Liver (tissue), 9 donors: Measurements from ENCODE around the gene ZNF331. TPM values are rescaled to one million over a fixed set of nuclear protein-coding genes. Genes with fewer than 3 reads are reported as not detected.

ENCODE experiments used
- DNase-seq: peaks from one replicate; pipeline ENCODE4 v3.0.0-alpha.2; 2017; ENCODE audit warnings: low spot score
- H3K27ac ChIP-seq, 2 donors: one replicate each; pipeline ENCODE4 v1.7.0; 2013; ENCODE audit warnings: inconsistent platforms in 2 of 2, low read length in 2 of 2, control low read depth in 1 of 2, low read depth in 1 of 2, mild to moderate bottlenecking in 1 of 2
- H3K27me3 ChIP-seq, 4 donors: one replicate each; pipeline versions ENCODE4 v1.6.1 to v1.7.0; 2013; ENCODE audit warnings: low read length in 3 of 4, inconsistent platforms in 1 of 4, mild to moderate bottlenecking in 1 of 4, moderate library complexity in 1 of 4; ENCODE audit not compliant: control insufficient read depth in 4 of 4, insufficient read depth in 4 of 4
- H3K36me3 ChIP-seq, 4 donors: one replicate each; pipeline versions ENCODE4 v1.6.1 to v1.7.0; 2013; ENCODE audit warnings: low read length in 3 of 4, mild to moderate bottlenecking in 3 of 4, low read depth in 1 of 4, moderate library complexity in 1 of 4; ENCODE audit not compliant: control insufficient read depth in 4 of 4, insufficient read depth in 3 of 4
- H3K4me1 ChIP-seq, 4 donors: one replicate each; pipeline versions ENCODE4 v1.6.1 to v1.7.0; 2013; ENCODE audit warnings: low read length in 3 of 4, mild to moderate bottlenecking in 3 of 4, moderate library complexity in 1 of 4; ENCODE audit not compliant: control insufficient read depth in 4 of 4, insufficient read depth in 4 of 4
- H3K4me3 ChIP-seq, 3 donors: one replicate each; pipeline versions ENCODE4 v1.6.1 to v1.7.0; 2013; ENCODE audit warnings: low read length in 3 of 3, control low read depth in 1 of 3, low read depth in 1 of 3, mild to moderate bottlenecking in 1 of 3
- H3K9ac ChIP-seq, 2 donors: one replicate each; pipeline ENCODE4 v1.7.0; 2013; ENCODE audit warnings: low read length in 2 of 2, mild to moderate bottlenecking in 2 of 2, moderate library complexity in 2 of 2, control low read depth in 1 of 2, low read depth in 1 of 2
- H3K9me3 ChIP-seq, 4 donors: one replicate each; pipeline versions ENCODE4 v1.6.1 to v1.7.0; 2013; ENCODE audit warnings: low read length in 3 of 4; ENCODE audit not compliant: control insufficient read depth in 4 of 4
- EGR1 ChIP-seq, 2 donors: IDR thresholded peaks; 2 replicates each; pipeline ENCODE4 v1.6.1; 2016 to 2018; ENCODE audit warnings: antibody characterized with exemption in 2 of 2, low read depth in 2 of 2
- FOXA1 ChIP-seq: IDR thresholded peaks from 2 replicates; pipeline ENCODE4 v1.6.1; 2016; ENCODE audit warnings: antibody characterized with exemption
- FOXA2 ChIP-seq: IDR thresholded peaks from 2 replicates; pipeline ENCODE4 v1.6.1; 2016; ENCODE audit warnings: antibody characterized with exemption
- JUND ChIP-seq, 2 donors: IDR thresholded peaks; 2 replicates each; pipeline ENCODE4 v1.6.1; 2016; ENCODE audit warnings: antibody characterized with exemption in 2 of 2
- RXRA ChIP-seq, 2 donors: IDR thresholded peaks; 2 replicates each; pipeline ENCODE4 v1.6.1; 2017 to 2018; ENCODE audit warnings: antibody characterized with exemption in 2 of 2, mild to moderate bottlenecking in 1 of 2
- SP1 ChIP-seq: IDR thresholded peaks from 2 replicates; pipeline ENCODE4 v1.6.1; 2018; ENCODE audit warnings: antibody characterized with exemption, mild to moderate bottlenecking
- TAF1 ChIP-seq: conservative IDR thresholded peaks from 2 replicates; pipeline ENCODE4 v1.6.1; 2016; ENCODE audit warnings: antibody characterized with exemption, mild to moderate bottlenecking
- YY1 ChIP-seq: IDR thresholded peaks from 2 replicates; pipeline ENCODE4 v1.6.1; 2016; ENCODE audit warnings: antibody characterized with exemption, mild to moderate bottlenecking
- WGBS: extraction: QIAGEN DNeasy Blood & Tissue Kit; methylation state at CpG from one replicate; pipeline ENCODE4 v1.1.7; 2013; 5-methylcytosine and 5-hydroxymethylcytosine counted together
- polyA plus RNA-seq, 2 donors: library from polyadenylated mRNA; stranded (reverse) in 1 of 2; unstranded in 1 of 2; fragments of 200-250 nt in 1 of 2; fragments of >200 nt in 1 of 2; fragmentation: Nextera tagmentation in 1 of 2; extraction: Ambion mirVana in 1 of 2; gene quantifications; one replicate each; pipeline versions ENCODE4 v1.2.1 to v1.2.3, GENCODE V29; 2013 to 2015
- total RNA-seq, 2 donors: library from RNA; depleted of rRNA; stranded (reverse); fragments of >200 nt; gene quantifications; one replicate each; pipeline ENCODE4 v1.2.3, GENCODE V29; 2014
- TF ChIP-seq, protein P1 (sequence below): IDR thresholded peaks from 2 replicates; pipeline ENCODE4 v1.6.1; 2016; ENCODE audit warnings: antibody characterized with exemption, mild to moderate bottlenecking
- TF ChIP-seq, protein P2 (sequence below): IDR thresholded peaks from 2 replicates; pipeline ENCODE4 v1.6.1; 2016; ENCODE audit warnings: antibody characterized with exemption
- donor health status: healthy.
- donor health status: healthy.
- donor health status: healthy.
- donor health status: healthy.
- donor health status: healthy.

Gene ZNF331
- total and polyA plus RNA-seq, 4 donors: 2.8 to 9.7 (median 5.7) TPM

DNA sequence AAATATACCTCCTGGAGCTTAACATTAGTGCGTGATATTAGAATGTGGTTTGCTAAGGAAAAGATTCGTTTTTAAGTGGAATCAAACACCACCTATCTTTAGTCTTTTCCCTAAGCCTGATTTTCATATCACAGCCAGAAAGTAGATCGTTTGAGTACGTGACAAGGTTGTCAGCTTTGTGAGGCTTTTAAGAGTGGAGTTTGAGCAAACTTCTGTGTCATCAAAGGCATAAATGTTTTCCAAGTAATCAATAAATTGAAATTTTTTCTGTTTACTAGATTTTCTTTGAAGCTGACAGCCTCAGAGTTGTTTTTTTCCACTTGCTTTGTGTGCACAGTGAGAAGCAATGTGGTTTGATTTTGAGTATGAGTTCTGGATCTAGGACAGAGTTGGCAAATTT is 6.5 kb upstream of the ZNF331 start:
- Histone ChIP-seq H3K4me3 (no peak overlapping the region), H3K9ac (no peak overlapping the region), H3K9me3 (peaks cover 2 to 8% (median 3%) of the 10 kb centered on the region in 4 donors), H3K4me1 (no peaks in the 10 kb centered on the region), H3K27me3 (no peaks in the 10 kb centered on the region), H3K27ac (no peak overlapping the region), H3K36me3 (no peaks in the 10 kb centered on the region)
- TF ChIP-seq EGR1 (IDR thresholded peaks at IDR 0.05; ENCODE audit: low read depth in 2 of 2) (no peak), FOXA2 (no peak), RXRA (IDR thresholded peaks at IDR 0.05) (no peak), TAF1 (no peak)
- 53% methylated on average over 4 of the region's 4 CpGs for WGBS
- DNase-seq: no peak

DNA sequence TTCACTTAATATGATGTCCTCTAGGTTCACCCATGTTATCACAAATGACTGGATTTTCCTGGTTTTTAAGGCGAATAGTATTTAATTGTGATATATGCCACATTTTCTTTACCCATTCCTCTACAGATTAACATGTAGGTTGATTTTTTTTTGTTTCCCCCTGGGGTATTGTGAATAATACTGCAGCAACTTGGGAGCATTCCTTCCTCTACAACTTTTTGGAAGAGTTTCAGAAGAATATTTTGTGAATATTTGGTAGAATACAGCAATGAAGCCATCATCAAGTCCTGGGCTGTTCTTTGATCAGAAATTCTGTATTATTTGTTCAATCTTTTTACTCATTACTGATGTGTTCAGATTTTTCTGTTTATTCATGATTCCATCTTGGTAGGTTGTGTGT is 5.6 kb upstream of the ZNF331 start:
- no peak overlapping the region for H3K4me3 ChIP-seq
- H3K9ac ChIP-seq: no peak overlapping the region
- no peak for DNase-seq
- H3K4me1 ChIP-seq: no peaks in the 10 kb centered on the region
- peaks cover 2 to 6% (median 3%) of the 10 kb centered on the region in 4 donors for H3K9me3 ChIP-seq
- H3K27ac ChIP-seq: no peak overlapping the region
- no peaks in the 10 kb centered on the region for H3K27me3 ChIP-seq
- H3K36me3 ChIP-seq: no peaks in the 10 kb centered on the region
- WGBS: 92% methylated on average over 1 of the region's 1 CpG
- TF ChIP-seq, protein P1, sequence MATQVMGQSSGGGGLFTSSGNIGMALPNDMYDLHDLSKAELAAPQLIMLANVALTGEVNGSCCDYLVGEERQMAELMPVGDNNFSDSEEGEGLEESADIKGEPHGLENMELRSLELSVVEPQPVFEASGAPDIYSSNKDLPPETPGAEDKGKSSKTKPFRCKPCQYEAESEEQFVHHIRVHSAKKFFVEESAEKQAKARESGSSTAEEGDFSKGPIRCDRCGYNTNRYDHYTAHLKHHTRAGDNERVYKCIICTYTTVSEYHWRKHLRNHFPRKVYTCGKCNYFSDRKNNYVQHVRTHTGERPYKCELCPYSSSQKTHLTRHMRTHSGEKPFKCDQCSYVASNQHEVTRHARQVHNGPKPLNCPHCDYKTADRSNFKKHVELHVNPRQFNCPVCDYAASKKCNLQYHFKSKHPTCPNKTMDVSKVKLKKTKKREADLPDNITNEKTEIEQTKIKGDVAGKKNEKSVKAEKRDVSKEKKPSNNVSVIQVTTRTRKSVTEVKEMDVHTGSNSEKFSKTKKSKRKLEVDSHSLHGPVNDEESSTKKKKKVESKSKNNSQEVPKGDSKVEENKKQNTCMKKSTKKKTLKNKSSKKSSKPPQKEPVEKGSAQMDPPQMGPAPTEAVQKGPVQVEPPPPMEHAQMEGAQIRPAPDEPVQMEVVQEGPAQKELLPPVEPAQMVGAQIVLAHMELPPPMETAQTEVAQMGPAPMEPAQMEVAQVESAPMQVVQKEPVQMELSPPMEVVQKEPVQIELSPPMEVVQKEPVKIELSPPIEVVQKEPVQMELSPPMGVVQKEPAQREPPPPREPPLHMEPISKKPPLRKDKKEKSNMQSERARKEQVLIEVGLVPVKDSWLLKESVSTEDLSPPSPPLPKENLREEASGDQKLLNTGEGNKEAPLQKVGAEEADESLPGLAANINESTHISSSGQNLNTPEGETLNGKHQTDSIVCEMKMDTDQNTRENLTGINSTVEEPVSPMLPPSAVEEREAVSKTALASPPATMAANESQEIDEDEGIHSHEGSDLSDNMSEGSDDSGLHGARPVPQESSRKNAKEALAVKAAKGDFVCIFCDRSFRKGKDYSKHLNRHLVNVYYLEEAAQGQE: no peak
- TF ChIP-seq FOXA1 (no peak), RXRA (IDR thresholded peaks at IDR 0.05) (no peak)

DNA sequence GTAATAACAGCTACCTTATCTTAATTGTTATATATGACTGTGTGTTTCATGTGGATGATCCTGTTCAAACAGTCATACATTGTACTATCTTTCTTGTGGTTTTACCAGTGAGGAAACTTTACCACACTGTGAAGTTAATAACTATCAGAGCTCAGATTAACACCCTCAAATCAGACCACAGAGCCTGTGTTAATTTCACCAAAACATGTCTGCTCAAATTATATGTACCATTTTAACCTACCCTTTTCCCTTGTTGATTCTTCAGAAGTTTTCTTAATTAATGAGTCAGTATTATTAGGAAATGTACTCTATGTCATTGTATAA is 1.8 kb upstream of the ZNF331 start:
- TF ChIP-seq YY1: no peak
- no peak for TF ChIP-seq SP1
- no peak for TF ChIP-seq TAF1
- TF ChIP-seq RXRA (IDR thresholded peaks at IDR 0.05): no peak
- no peak for TF ChIP-seq JUND (IDR thresholded peaks at IDR 0.05)
- TF ChIP-seq, protein P1: no peak
- no peak for TF ChIP-seq FOXA2
- no peak for TF ChIP-seq FOXA1
- TF ChIP-seq, protein P2, sequence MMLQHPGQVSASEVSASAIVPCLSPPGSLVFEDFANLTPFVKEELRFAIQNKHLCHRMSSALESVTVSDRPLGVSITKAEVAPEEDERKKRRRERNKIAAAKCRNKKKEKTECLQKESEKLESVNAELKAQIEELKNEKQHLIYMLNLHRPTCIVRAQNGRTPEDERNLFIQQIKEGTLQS: no peak
- no peak for DNase-seq
- Histone ChIP-seq H3K9ac (no peak overlapping the region), H3K36me3 (no peaks in the 10 kb centered on the region), H3K9me3 (peaks cover 0 to 3% (median 2%) of the 10 kb centered on the region in 4 donors), H3K4me1 (peaks cover 0 to 2% (median 0%) of the 10 kb centered on the region in 4 donors), H3K4me3 (no peak overlapping the region), H3K27ac (no peak overlapping the region), H3K27me3 (no peaks in the 10 kb centered on the region)
